ENCODE data around the gene PDZRN4.
"Not testable (repeated sequence)": the region's sequence is repeated elsewhere in the genome, so short reads cannot be mapped to it uniquely, and the experiment has no call there.

The PDZRN4 gene

GRCh38 chr12:41287500-41288141 is 99.5 kb downstream of the PDZRN4 start:
- no peak for DNase-seq

DNA sequence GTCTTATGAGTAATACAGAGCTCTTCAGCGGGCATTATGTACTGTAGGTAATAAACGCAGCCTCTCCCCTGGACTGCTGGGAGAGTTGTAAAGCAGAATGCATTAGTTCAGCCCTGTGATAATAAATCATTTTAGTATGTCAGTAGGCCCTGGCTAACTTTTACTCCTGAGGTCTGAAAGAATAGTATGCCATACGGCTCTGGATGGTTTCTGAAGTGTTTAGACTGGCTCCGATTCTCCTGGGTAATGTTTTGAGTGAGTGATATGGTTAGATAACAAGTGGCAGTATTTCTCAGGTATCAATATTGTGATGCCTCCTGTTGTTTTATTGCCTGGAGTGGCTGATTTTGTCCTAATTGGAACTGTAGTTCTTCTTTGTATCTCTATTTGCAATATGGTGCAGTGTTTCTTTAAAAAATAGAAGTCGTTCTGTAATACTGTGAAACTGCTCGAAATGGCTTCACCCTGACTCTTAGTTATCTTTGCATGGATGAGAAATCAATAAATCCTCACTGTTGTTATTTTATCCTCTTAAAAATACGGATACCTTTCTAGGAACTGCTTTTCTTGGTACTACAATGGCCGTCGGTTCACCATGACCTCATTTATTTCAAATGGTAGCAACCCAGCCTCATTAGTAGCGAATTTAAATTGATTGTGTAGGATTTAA is 100.2 kb downstream of the PDZRN4 start:
- peak; percentile 87 for DNase-seq

- DNase-seq: no peak
These were observed 101.4 kb downstream of the PDZRN4 start for GRCh38 chr12:41289501-41289900.

DNA sequence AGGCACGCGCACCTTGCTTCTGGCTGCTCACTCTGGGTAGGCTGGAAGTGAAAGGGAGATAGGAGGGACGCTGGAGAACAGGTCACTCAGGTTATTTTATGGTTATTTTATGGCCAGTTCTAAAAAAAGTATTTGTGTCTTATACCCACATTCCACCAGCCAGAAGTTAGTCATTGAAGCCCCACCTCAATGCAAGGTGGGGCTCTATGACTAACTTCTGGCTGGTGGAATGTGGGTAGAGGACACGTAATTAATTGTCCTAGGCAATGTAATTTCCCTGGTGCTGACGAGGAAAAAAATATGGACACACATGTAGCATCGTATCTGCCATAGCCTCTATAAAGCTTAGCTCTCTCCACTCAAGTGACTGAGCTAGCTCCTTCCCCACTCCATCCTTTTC is 104.9 kb downstream of the PDZRN4 start:
- DNase-seq: no peak

DNA sequence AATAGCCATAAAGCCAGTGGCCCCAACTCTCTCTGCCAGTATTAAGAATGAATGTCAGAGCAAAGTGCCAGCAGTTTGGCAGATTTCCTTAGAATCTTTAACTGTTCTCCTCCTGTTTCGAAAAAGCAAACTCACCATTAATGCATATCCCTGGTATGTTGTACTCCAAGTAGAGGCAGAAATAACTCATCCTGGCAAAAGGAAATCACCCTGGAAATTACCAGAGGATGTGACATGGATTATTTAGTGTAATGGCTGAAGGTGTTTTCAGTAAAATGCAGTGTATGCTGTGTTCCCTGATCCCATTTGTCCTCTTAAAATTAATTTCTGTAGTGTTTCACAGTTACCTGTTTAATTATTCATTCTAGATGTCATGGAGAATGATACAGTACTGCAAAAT is 105.3 kb downstream of the PDZRN4 start:
- no peak for DNase-seq

- no peak for DNase-seq
These were observed 114.9 kb downstream of the PDZRN4 start for GRCh38 chr12:41302979-41303403.

DNA sequence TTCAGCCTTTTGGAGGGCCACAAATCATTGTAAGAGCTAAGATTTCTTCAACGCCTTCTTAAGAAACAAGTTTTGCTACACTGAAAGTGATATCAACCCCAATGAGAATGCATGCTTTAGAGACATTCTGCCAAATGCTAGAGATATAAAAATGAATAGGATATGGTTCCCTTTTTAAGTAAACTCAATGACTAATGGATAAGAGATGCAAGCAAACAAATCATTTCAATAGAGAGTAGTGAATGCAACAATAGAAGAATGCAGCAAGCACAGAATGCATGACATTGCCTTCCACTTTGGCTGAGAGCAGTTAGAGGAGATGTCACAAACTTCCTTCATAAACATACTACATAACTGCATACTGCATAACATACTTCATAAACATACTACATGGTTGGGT is 116.4 kb downstream of the PDZRN4 start:
- DNase-seq: no peak

DNA sequence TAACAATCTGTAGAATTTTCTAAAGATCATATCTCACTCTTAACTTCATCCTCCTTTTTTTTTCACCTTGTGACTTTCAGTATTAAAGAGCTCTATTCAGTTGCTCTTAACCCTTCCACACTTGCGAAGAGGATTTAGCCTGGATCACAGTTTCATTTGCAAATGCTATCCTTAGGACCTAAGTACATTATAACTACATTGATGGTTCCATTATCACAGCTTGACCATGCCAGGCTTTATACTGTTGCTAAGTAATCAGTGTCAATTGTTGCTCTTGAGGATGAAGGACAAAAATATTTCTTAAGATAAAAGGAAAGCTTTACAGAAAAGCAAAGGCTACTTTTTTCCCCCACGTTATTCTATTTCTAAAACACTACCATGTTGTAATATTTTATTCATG is 122.2 kb downstream of the PDZRN4 start:
- DNase-seq: no peak

GRCh38 chr12:41311883-41312282 is 123.8 kb downstream of the PDZRN4 start:
- DNase-seq: no peak

GRCh38 chr12:41312451-41312850 is 124.3 kb downstream of the PDZRN4 start:
- not testable (repeated sequence) for DNase-seq

DNA sequence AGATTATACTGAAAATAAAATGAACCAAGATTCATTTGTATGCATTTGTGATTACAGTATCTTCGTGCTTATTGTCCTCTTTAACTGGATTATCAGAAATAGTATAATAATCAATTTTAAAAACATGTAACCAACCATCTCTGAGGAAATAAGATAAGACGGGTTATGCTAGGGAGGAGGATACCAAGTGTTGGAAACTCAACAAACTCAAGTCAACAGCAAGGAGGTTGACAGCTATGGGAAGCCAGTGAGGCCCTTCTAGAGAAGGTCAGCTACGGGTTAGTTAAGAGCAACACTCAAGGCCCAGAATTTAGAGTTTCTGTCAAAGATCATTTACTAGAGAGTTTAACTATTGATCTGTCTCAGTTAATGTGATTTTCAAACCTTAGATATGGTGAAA is 137.2 kb downstream of the PDZRN4 start:
- DNase-seq: no peak

DNA sequence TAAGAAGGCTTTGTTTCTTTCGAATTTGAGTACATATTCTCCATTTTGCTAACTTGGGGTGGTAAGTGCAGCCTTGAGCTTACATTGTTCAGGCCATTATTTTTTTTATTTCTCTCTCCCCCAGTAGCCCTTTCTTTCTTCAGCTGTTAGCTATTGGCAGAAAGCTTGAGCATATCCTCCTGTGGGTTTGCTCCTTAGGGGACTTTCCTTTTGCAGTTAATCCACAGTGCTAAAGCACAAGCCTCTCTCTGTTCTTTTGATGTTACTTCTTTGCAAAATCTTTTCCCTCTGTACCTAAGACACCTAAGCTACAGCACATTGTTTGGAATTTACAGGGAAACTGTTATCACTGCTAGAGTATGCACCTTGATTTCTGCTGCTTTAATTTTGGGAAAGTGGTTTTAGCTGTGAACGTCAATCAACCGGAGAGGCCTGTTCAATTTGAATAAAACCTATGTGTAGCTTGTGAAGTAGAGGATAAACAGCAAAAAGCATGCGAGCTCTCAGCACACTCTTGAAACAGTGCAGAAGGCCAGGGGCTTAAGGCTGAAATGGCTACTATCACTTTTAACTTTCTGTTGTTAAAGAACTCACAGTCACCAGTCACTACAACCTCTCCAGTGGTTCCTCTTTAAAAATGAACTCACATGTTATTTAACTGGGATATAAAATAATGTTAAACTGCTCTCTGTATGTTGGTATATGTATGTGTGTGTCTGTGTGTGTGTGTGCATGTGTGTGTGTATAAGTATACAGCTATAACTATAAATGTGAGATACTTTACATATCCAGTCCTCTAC is 139.2 kb downstream of the PDZRN4 start:
- DNase-seq: no peak

- no peak for DNase-seq
These were observed 145.9 kb downstream of the PDZRN4 start for GRCh38 chr12:41333974-41334373.

DNA sequence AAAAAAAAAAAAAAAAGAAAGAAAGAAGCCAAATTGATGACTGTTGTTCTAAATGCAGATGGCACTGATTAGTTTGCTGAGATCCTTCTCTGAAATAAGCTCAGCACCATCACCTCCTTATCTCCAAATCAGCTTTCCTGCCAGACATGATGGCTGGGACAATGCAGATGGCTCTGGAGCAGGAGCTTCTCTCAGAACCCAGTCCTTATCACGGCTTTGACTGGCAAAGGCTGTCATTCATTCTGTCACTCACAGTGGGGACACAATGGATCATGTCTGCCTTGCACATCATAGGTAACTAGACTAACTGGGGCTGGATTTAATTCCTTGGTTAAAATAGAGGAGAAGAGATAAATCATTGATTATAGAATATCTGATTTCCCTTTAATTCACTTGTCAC is 146.3 kb downstream of the PDZRN4 start:
- no peak for DNase-seq

- no peak for DNase-seq
These were observed 148.0 kb downstream of the PDZRN4 start for GRCh38 chr12:41336041-41336549.

GRCh38 chr12:41339784-41340183 is 151.7 kb downstream of the PDZRN4 start:
- no peak for DNase-seq

DNA sequence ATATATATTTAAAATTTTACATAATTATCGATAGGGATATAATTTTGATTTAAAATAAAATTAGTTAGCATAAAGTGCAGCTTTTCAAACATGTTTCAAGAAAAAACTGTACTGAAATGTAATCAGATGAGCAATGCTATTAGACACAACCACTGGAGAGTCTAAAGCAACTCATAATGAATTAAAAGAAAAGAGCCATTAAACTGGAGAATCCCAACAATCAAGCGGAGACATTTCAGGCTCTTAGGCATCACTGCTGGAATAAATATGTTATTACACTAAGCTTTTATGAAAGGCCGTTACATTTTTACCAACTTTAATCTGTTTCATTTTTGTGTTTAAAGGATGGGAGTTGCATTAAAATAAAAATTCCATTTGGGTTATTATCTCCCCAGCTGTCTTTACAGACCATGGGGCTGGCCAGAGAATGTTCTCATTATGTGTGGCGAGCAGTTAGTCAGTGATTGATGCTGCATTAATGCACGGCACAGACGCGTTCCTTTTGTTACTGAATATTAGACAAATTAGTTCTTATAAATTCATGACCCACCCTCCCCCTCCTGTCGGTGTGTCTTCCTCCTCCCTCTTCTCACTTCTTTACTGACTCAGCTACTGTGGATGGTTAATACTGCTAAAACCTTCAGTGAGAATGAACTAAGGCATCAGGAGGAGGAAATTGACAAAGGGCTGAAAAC is 156.8 kb downstream of the PDZRN4 start:
- DNase-seq: no peak

GRCh38 chr12:41348198-41348597 is 160.1 kb downstream of the PDZRN4 start:
- no peak for DNase-seq

DNA sequence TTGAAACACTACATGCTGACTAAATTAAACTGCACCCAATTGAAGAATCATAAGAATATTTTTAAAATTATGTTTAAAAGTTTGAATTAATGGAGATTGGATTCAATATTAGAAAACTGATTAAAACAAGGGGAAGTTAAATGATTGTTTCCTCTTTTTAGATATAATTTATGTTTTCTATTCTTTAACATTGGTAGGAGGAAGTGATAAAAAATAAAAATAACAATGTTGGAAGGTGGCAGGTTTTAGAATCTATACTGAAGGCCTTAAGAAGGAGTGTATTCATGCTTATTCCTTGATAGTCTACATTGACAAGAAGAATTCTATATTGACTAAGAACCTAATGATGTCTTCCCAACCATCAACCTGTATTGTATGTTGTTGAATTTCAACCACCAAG is 168.1 kb downstream of the PDZRN4 start:
- no peak for DNase-seq

DNA sequence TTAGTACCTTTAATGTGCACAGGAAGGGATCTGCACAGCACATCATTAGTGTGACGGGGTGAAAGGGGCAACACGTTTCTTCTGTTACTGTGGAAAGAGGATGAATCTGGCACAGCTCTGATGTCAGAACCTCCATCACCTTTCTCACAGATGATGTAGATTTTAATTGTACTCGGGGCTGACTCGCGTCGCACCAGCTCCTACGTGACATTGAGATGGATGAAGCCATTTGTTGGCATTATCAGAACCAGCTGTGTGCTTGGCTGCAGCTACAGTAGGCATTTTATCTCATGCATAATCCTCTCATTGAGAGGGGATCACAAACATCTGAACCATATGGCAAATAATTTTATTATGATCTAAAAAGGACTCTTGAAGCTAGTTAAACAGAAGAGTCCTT is 173.6 kb downstream of the PDZRN4 start:
- no peak for DNase-seq

DNA sequence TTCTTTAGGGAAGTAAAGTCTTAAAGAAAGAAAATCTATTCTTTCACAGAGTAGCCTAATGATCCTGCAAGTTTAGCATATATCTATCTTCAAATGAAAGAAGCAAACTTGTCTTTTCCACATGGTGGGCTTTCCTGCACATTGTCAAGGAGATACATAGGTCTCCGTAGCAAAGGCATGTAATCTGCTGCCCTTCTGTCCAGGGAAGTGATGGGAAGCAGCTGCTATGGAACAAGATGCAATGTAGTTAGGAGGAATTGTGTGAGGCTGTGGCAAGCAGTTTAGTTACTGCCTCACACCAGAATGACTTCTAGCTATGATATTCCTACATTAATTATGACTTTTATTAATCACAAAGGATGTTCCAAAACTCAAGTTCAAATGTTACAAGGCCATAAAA is 174.4 kb downstream of the PDZRN4 start:
- DNase-seq: no peak

- no peak for DNase-seq
These were observed 174.8 kb downstream of the PDZRN4 start for GRCh38 chr12:41362931-41363330.

DNA sequence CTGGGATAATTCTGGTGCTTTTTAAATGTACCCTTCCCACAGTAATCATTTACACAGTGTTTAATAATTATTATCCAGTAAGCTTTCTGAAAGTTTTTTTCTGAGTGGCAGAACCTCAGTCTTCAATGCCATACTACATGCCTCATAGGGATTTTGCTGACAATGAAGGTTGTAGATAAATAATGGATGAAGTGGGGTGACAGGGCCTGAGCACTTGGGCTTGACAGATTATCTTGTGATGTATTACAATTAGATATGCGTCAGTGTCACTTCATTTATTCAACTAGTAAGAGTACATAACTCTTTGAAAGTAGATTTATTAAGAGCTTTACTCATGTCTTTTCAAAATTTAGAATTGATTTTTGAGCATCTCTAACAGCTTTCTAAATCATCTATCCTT is 176.1 kb downstream of the PDZRN4 start:
- DNase-seq: no peak

Measured in NCI-H2029 treated with DMSO at 0.1 percent for 48 hours (cell line).